ENCODE results near the gene FEZ2.

GRCh38 chr2:36520431-36520830 is 77.5 kb downstream of the FEZ2 start:
- TF ChIP-seq CTCF (conservative IDR thresholded peaks at IDR 0.05; ENCODE audit: low read depth in 2 of 2) (no peak), POLR2AphosphoS5 (IDR thresholded peaks at IDR 0.05; ENCODE audit: low read depth) (no peak), JUNB (IDR thresholded peaks at IDR 0.05; ENCODE audit: unreplicated experiment) (no peak), EZH2 (IDR thresholded peaks at IDR 0.05; ENCODE audit: low read depth, unreplicated experiment) (no peak), CREB1 (CRISPR knock-in tag; IDR thresholded peaks at IDR 0.05; ENCODE audit: low read depth) (no peak), ZNF114 (CRISPR knock-in tag; IDR thresholded peaks at IDR 0.05) (no peak), STAT1 (IDR thresholded peaks at IDR 0.05; ENCODE audit: unreplicated experiment) (no peak), EZH2phosphoT487 (IDR thresholded peaks at IDR 0.05; ENCODE audit: unreplicated experiment) (no peak), NANOG (IDR thresholded peaks at IDR 0.05; ENCODE audit: borderline replicate concordance) (no peak), ZNF331 (CRISPR knock-in tag; IDR thresholded peaks at IDR 0.05; ENCODE audit: low read depth) (no peak)

Data from GM23338 (cell line).